Neuronal stem cell (in vitro differentiated cells): ENCODE measurements around the gene SUGCT.

Source experiments
- DNase-seq: peaks from one replicate; pipeline ENCODE4 v3.0.0-alpha.2; 2013; ENCODE audit warnings: low spot score
- H2AFZ ChIP-seq: one replicate; pipeline ENCODE4 v1.6.1; 2013; ENCODE audit warnings: mild to moderate bottlenecking, low read length, inconsistent platforms
- H2AK5ac ChIP-seq: 2 replicates; pipeline ENCODE4 v1.6.1; 2013; ENCODE audit warnings: low read depth, mild to moderate bottlenecking, inconsistent platforms, low read length, moderate library complexity, mixed read lengths
- H2BK120ac ChIP-seq: 2 replicates; pipeline ENCODE4 v1.6.1; 2013; ENCODE audit warnings: low read depth, mild to moderate bottlenecking, inconsistent platforms, low read length, moderate library complexity, mixed read lengths
- H2BK12ac ChIP-seq: one replicate; pipeline ENCODE4 v1.6.1; 2013; ENCODE audit warnings: low read length, inconsistent platforms
- H2BK15ac ChIP-seq: 2 replicates; pipeline ENCODE4 v1.6.1; 2013; ENCODE audit warnings: mild to moderate bottlenecking, low read length, inconsistent platforms, mixed read lengths
- H2BK5ac ChIP-seq: one replicate; pipeline ENCODE4 v1.6.1; 2013; ENCODE audit warnings: inconsistent platforms, mild to moderate bottlenecking, low read length, moderate library complexity
- H3K14ac ChIP-seq: one replicate; pipeline ENCODE4 v1.6.1; 2013; ENCODE audit warnings: low read length, inconsistent platforms
- H3K18ac ChIP-seq: 2 replicates; pipeline ENCODE4 v1.6.1; 2013; ENCODE audit warnings: low read length, inconsistent platforms
- H3K23ac ChIP-seq: 2 replicates; pipeline ENCODE4 v1.6.1; 2013; ENCODE audit warnings: low read depth, mild to moderate bottlenecking, mixed read lengths, low read length, inconsistent platforms; ENCODE audit not compliant: poor library complexity
- H3K27ac ChIP-seq: replicated peaks from 3 replicates; pipeline ENCODE4 v1.5.1; 2013; ENCODE audit warnings: low read length, inconsistent platforms
- H3K27me3 ChIP-seq, 3 experiments: 2 replicates each; pipeline ENCODE4 v1.6.1; 2013; ENCODE audit warnings: low read length in 3 of 3, mild to moderate bottlenecking in 2 of 3, inconsistent platforms in 1 of 3, low read depth in 1 of 3, mixed read lengths in 1 of 3, moderate library complexity in 1 of 3; ENCODE audit not compliant: control insufficient read depth in 3 of 3, insufficient read depth in 3 of 3
- H3K36me3 ChIP-seq, 2 donors: replicated peaks in 1 of 2; 2 replicates each; pipeline ENCODE4 v1.6.1; 2013; ENCODE audit warnings: low read length in 2 of 2; ENCODE audit not compliant: control insufficient read depth in 2 of 2, insufficient read depth in 2 of 2
- H3K4ac ChIP-seq: 2 replicates; pipeline ENCODE4 v1.6.1; 2013; ENCODE audit warnings: inconsistent platforms, mild to moderate bottlenecking, low read length, moderate library complexity
- H3K4me1 ChIP-seq, 2 donors: 1 replicate in 1 of 2; 2 replicates in 1 of 2; pipeline ENCODE4 v1.6.1; 2013; ENCODE audit warnings: low read length in 2 of 2, low read depth in 1 of 2; ENCODE audit not compliant: control insufficient read depth in 2 of 2, insufficient read depth in 1 of 2
- H3K4me2 ChIP-seq: one replicate; pipeline ENCODE4 v1.6.1; 2013; ENCODE audit warnings: mild to moderate bottlenecking, low read length, inconsistent platforms; ENCODE audit not compliant: insufficient read depth, poor library complexity, severe bottlenecking
- H3K4me3 ChIP-seq, 2 donors: 2 replicates each; pipeline ENCODE4 v1.5.1; 2013; ENCODE audit warnings: low read length in 2 of 2, mild to moderate bottlenecking in 2 of 2, inconsistent platforms in 1 of 2, moderate library complexity in 1 of 2
- H3K79me1 ChIP-seq: one replicate; pipeline ENCODE4 v1.6.1; 2013; ENCODE audit warnings: low read depth, mild to moderate bottlenecking, inconsistent platforms, low read length, moderate library complexity
- H3K9ac ChIP-seq: one replicate; pipeline ENCODE4 v1.6.1; 2013; ENCODE audit warnings: mild to moderate bottlenecking, low read depth, low read length, inconsistent platforms; ENCODE audit not compliant: poor library complexity
- H3K9me3 ChIP-seq, 2 donors: replicated peaks in 1 of 2; 2 replicates each; pipeline versions ENCODE3 to v1.6.1; 2013; ENCODE audit warnings: low read length in 2 of 2, mild to moderate bottlenecking in 2 of 2, inconsistent platforms in 1 of 2, low read depth in 1 of 2, mixed read lengths in 1 of 2, moderate library complexity in 1 of 2; ENCODE audit not compliant: control insufficient read depth in 2 of 2, insufficient read depth in 1 of 2
- H4K8ac ChIP-seq: one replicate; pipeline ENCODE4 v1.6.1; 2013; ENCODE audit warnings: low read depth, mild to moderate bottlenecking, inconsistent platforms, low read length, moderate library complexity
- H4K91ac ChIP-seq: one replicate; pipeline ENCODE4 v1.6.1; 2013; ENCODE audit warnings: low read length, low read depth, mild to moderate bottlenecking, inconsistent platforms; ENCODE audit not compliant: poor library complexity
- WGBS, 2 donors: extraction: QIAGEN DNeasy Blood & Tissue Kit; methylation state at CpG; one replicate each; pipeline ENCODE4 v1.1.7; 2013; ENCODE audit warnings: missing lambda C conversion rate in 2 of 2, mixed read lengths in 1 of 2; ENCODE audit not compliant: insufficient read length in 2 of 2, insufficient replicate concordance in 1 of 2; ENCODE audit errors: extremely low coverage in 2 of 2; 5-methylcytosine and 5-hydroxymethylcytosine counted together

The SUGCT gene

DNA sequence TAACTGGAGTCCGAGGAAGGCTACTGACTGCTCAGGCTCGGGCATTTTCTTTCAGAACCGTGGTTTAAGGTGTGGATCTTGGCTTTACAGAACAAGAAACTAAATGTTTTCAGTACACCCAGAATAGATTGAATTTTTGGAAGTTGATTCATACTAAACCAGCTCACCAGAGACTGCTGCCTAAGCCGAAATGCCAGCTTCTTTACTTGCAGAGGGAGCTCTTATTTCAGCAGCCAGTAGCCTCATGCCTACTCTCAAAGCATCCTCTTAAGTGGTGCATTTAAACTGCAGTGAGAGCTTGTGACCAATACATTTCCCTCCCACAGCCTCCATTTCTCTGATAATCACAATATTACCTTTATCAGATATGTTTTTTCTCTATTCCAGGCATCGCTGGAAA, 615.1 kb downstream of the SUGCT start:
- H3K4me1 ChIP-seq = peaks cover 10 to 15% of the 10 kb centered on the region in 2 donors
- H3K27me3 ChIP-seq = no peaks in the 10 kb centered on the region
- no peak overlapping the region for H2BK15ac ChIP-seq
- no peak overlapping the region for H2BK5ac ChIP-seq
- no peak overlapping the region for H3K18ac ChIP-seq
- no peak overlapping the region for H2AK5ac ChIP-seq
- no peak overlapping the region for H2BK120ac ChIP-seq
- no peak overlapping the region for H3K23ac ChIP-seq
- H2BK12ac ChIP-seq = no peak overlapping the region
- no peaks in the 10 kb centered on the region for H3K79me1 ChIP-seq
- no peak overlapping the region for H3K27ac ChIP-seq
- H3K4me2 ChIP-seq = no peak overlapping the region
- H3K4me3 ChIP-seq = no peak overlapping the region
- H3K4ac ChIP-seq = no peak overlapping the region
- H3K14ac ChIP-seq = no peak overlapping the region
- H3K9me3 ChIP-seq = no peaks in the 10 kb centered on the region
- no peak overlapping the region for H4K91ac ChIP-seq
- DNase-seq = no peak
- WGBS, 2 donors = no CpG with 5 or more reads among the region's 5 CpGs
- H3K36me3 ChIP-seq = no peaks in the 10 kb centered on the region
- H2AFZ ChIP-seq = no peak overlapping the region
- no peak overlapping the region for H3K9ac ChIP-seq
- H4K8ac ChIP-seq = no peak overlapping the region

DNA sequence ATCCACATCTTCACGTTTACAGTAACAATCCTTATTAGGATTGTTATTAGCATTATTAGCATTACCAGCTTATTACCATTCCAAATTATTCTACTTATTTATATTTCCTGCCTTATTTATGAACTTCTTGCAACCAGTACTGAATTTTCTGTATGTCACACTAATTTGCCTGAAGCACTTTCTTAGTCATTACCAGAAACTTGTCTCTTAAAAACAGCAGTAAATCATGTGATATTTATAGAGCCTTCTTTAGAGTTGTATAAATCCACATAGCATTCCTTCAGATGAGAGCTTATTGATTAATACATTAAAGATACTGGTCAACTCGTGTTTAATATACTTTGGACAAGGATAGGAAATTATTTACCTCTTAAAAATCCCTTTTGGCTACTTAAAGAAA, 618.6 kb downstream of the SUGCT start:
- DNase-seq = no peak
- no peak overlapping the region for H3K4me2 ChIP-seq

DNA sequence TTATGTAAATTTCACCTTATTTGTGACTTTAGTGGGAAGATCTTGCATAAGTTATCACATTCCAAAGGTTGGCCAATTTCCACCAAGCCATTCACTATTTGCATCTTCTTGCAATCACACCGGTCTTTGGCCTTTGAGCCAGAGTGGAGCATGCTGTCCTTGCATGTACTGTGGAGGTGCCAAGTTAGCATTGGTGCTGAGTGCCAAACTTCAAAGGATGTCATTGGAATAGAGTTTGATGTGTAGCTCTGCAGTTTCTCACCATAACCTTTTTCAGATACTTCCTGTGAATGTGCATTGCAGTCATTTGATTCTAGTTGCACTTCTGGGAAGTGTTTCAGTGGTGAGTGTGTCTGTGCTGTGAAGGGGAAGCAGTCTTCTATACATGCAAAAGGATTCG, 620.6 kb downstream of the SUGCT start:
- Histone ChIP-seq H3K9me3 (no peaks in the 10 kb centered on the region), H2AK5ac (no peak overlapping the region), H3K27ac (no peak overlapping the region), H3K4me1 (peaks cover 8 to 11% of the 10 kb centered on the region in 2 donors), H2BK15ac (no peak overlapping the region), H3K27me3 (no peaks in the 10 kb centered on the region), H3K4me2 (no peak overlapping the region), H3K4me3 (no peak overlapping the region), H2BK5ac (no peak overlapping the region), H2AFZ (no peak overlapping the region), H3K9ac (no peak overlapping the region), H4K91ac (no peak overlapping the region), H3K14ac (no peak overlapping the region), H4K8ac (no peak overlapping the region), H3K79me1 (no peaks in the 10 kb centered on the region), H2BK120ac (no peak overlapping the region), H3K18ac (no peak overlapping the region), H2BK12ac (no peak overlapping the region), H3K23ac (no peak overlapping the region), H3K36me3 (no peaks in the 10 kb centered on the region), H3K4ac (no peak overlapping the region)
- WGBS, 2 donors = no CpG with 5 or more reads among the region's 2 CpGs
- DNase-seq = no peak

More for the DNA sequence above, 618.6 kb downstream of the SUGCT start:
- Histone ChIP-seq H2BK15ac (no peak overlapping the region), H3K9ac (no peak overlapping the region), H3K36me3 (no peaks in the 10 kb centered on the region), H3K4me3 (no peak overlapping the region), H3K27ac (no peak overlapping the region), H3K14ac (no peak overlapping the region), H3K4ac (no peak overlapping the region), H2AFZ (no peak overlapping the region), H3K23ac (no peak overlapping the region), H4K91ac (no peak overlapping the region), H3K27me3 (no peaks in the 10 kb centered on the region), H4K8ac (no peak overlapping the region), H2BK120ac (no peak overlapping the region), H3K9me3 (no peaks in the 10 kb centered on the region), H2BK5ac (no peak overlapping the region), H3K79me1 (no peaks in the 10 kb centered on the region), H3K4me1 (peaks cover 8 to 11% of the 10 kb centered on the region in 2 donors), H2AK5ac (no peak overlapping the region), H2BK12ac (no peak overlapping the region), H3K18ac (no peak overlapping the region)
- no CpG with 5 or more reads among the region's 2 CpGs for WGBS, 2 donors

DNA sequence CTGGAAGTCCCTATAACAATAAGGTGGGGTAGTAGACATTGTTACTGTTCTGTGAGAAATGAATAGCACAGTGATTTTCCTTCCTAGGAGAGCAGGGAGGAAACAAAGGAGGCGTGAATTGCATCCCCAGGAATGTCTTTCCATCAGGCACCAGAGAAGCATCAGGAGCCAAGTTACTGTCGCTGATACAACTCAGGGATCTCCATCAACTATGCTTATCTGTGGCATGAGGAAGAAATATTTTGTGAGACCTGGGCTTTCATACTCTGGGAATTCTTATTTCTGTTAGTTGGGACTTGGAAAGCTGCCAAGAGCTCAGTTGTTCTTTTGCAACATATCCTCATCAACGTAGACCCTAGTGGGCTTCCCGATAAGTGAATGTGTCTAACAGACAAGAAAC, 622.3 kb downstream of the SUGCT start:
- Histone ChIP-seq H2BK12ac (no peak overlapping the region), H3K27ac (no peak overlapping the region), H3K4ac (no peak overlapping the region), H2BK120ac (no peak overlapping the region), H2BK15ac (no peak overlapping the region), H3K79me1 (no peaks in the 10 kb centered on the region), H3K4me3 (no peak overlapping the region), H3K4me1 (peaks cover 11 to 16% of the 10 kb centered on the region in 2 donors), H2AK5ac (no peak overlapping the region), H4K91ac (no peak overlapping the region), H3K36me3 (no peaks in the 10 kb centered on the region), H3K23ac (no peak overlapping the region), H3K18ac (no peak overlapping the region), H2AFZ (no peak overlapping the region), H3K9me3 (no peaks in the 10 kb centered on the region), H2BK5ac (no peak overlapping the region), H4K8ac (no peak overlapping the region), H3K4me2 (no peak overlapping the region), H3K14ac (no peak overlapping the region), H3K27me3 (no peaks in the 10 kb centered on the region), H3K9ac (no peak overlapping the region)
- WGBS, 2 donors = no CpG with 5 or more reads among the region's 4 CpGs
- no peak for DNase-seq
